HFFc6 (cell line): Measurements from ENCODE around the gene KAT8. TPM values are rescaled to one million over a fixed set of nuclear protein-coding genes. Genes with fewer than 3 reads are reported as not detected.
A peak's percentile ranks its signal among the peaks of the same experiment; 100 is the strongest.

Experiments
- DNase-seq: peaks from one replicate; pipeline ENCODE4 v3.0.0-alpha.2; 2018
- H3K27ac Mint-ChIP-seq: 2 replicates; pipeline ENCODE4 v1.8.0; 2020; ENCODE audit warnings: mild to moderate bottlenecking, mixed read lengths
- H3K27me3 Mint-ChIP-seq: 2 replicates; pipeline ENCODE4 v1.8.0; 2021; ENCODE audit warnings: mild to moderate bottlenecking, moderate library complexity, mixed read lengths; ENCODE audit not compliant: insufficient read depth
- H3K36me3 Mint-ChIP-seq: 2 replicates; pipeline ENCODE4 v1.8.0; 2021; ENCODE audit warnings: low read depth, mixed read lengths
- H3K4me1 Mint-ChIP-seq: 2 replicates; pipeline ENCODE4 v1.8.0; 2020; ENCODE audit warnings: low read depth, mixed read lengths
- H3K4me3 Mint-ChIP-seq: 2 replicates; pipeline ENCODE4 v1.8.0; 2020; ENCODE audit warnings: mild to moderate bottlenecking, moderate library complexity, mixed read lengths
- H3K9me3 Mint-ChIP-seq: 2 replicates; pipeline ENCODE4 v1.8.0; 2020; ENCODE audit warnings: mild to moderate bottlenecking, mixed read lengths
- total RNA-seq, 6 experiments: library from RNA; stranded (reverse); fragmentation: NEBNext Ultra II Directional; extraction: Animal tissue kit (Norgen Biotek cat#: 25700); gene quantifications; 2 replicates in 1 of 6; 3 replicates in 5 of 6; pipeline ENCODE4 v1.2.3, GENCODE V29; 2021
- TF ChIP-seq, protein P1 (sequence below): fragments of 200-600 bp; sonication (generic); IDR thresholded peaks from 2 replicates; pipeline ENCODE4 v1.5.0; 2021; ENCODE audit warnings: antibody characterized with exemption, mild to moderate bottlenecking

The KAT8 gene
- total RNA-seq, 6 experiments from 2014 or later, result 28.1 to 31.8 (median 29.6) TPM

DNA sequence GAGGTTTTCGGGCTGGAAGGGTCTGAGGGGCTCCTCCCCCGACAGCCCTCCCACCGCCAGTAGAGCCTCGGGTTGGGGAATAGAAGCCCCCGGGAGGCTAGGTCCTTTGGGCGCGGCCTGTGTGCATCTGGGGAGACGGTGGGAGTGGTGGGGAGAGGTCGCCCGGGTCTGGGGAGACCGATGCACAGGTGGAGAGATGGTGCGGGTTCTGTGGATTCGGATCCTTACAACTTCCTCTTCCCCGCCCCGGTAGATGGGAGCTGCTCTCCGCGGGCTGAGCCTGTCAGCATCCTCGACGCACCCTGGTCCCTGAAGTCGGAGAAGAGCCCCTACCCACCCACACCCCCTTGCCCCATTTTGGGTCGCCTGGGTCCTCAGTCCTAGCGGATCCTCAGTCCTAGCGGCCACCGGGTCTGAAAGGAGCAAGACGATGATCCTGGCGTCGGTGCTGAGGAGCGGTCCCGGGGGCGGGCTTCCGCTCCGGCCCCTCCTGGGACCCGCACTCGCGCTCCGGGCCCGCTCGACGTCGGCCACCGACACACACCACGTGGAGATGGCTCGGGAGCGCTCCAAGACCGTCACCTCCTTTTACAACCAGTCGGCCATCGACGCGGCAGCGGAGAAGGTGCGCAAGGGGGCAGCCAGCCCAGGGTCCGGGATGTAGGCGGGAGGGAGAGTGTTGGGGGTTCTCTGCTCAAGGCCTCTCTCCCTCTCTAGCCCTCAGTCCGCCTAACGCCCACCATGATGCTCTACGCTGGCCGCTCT, 8.5 kb upstream of the KAT8 start:
- Mint-ChIP-seq H3K27ac (no peak overlapping the region; the same call in 1 of the 2 replicates), H3K4me3 (peak overlapping the region; percentile 84), H3K4me1 (peaks cover 19% of the 10 kb centered on the region), H3K9me3 (no peaks in the 10 kb centered on the region), H3K27me3 (no peaks in the 10 kb centered on the region; the same call in 1 of the 2 replicates), H3K36me3 (peaks cover 14% of the 10 kb centered on the region)
- TF ChIP-seq, protein P1, sequence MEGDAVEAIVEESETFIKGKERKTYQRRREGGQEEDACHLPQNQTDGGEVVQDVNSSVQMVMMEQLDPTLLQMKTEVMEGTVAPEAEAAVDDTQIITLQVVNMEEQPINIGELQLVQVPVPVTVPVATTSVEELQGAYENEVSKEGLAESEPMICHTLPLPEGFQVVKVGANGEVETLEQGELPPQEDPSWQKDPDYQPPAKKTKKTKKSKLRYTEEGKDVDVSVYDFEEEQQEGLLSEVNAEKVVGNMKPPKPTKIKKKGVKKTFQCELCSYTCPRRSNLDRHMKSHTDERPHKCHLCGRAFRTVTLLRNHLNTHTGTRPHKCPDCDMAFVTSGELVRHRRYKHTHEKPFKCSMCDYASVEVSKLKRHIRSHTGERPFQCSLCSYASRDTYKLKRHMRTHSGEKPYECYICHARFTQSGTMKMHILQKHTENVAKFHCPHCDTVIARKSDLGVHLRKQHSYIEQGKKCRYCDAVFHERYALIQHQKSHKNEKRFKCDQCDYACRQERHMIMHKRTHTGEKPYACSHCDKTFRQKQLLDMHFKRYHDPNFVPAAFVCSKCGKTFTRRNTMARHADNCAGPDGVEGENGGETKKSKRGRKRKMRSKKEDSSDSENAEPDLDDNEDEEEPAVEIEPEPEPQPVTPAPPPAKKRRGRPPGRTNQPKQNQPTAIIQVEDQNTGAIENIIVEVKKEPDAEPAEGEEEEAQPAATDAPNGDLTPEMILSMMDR, result no peak
- DNase-seq, result no peak

DNA sequence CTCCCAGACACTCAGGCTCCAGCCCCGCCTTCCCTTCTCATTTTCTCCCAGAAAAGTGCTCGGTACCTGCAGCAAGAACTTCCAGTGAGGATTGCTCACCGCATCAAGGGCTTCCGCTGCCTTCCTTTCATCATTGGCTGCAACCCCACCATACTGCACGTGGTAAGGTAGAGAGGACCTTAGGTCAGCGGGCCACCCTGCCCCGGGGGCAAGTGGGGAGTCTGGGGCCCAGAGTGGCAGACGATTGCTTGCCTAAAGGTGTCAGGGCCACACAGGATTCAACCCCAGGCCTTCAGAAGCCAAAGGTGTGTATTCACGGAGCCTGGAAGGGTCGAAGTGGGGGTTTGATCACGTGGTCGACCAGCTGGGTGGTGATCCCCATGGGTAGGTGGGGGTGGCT, 7.8 kb upstream of the KAT8 start:
- no peak for DNase-seq
- H3K36me3 Mint-ChIP-seq, result peaks cover 15% of the 10 kb centered on the region

DNA sequence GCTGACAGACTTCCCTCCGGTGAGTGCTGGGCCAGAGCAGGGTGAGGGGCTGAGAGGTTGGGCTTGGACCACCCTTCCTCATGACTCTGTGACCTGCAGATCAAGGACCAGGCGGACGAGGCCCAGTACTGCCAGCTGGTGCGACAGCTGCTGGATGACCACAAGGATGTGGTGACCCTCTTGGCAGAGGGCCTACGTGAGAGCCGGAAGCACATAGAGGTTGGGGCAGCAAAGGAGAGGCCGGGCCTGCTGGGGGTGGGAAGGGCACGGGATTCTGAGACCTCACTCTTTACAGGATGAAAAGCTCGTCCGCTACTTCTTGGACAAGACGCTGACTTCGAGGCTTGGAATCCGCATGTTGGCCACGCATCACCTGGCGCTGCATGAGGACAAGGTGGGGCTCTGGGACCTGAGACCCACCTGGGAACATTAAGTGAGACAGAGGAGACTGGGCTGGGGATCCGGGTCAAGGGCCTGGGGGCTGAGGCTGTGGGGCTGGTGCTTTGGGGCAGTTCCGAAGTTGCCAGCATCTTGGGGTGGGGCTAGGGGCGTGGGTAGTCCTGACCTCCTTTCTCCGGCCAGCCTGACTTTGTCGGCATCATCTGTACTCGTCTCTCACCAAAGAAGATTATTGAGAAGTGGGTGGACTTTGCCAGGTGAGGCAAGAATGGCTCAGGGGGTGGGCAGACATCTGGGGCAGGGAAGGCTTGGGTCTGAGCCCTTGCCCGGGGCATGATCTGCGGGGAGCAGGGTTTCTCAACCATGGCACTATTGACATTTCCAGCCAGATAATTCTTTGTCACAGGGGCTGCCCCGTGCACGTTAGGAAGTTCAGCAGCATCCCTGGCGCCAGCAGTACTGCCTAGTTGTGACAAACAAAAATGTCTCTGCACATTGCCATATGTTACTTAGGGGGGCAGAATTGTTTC, 7.1 kb upstream of the KAT8 start:
- H3K4me3 Mint-ChIP-seq, result no peak overlapping the region; the same call in 1 of the 2 replicates
- TF ChIP-seq, protein P1, result no peak
- peaks cover 19% of the 10 kb centered on the region for H3K36me3 Mint-ChIP-seq
- DNase-seq, result no peak
- no peaks in the 10 kb centered on the region; the same call in 1 of the 2 replicates for H3K27me3 Mint-ChIP-seq
- H3K4me1 Mint-ChIP-seq, result peaks cover 19% of the 10 kb centered on the region
- no peaks in the 10 kb centered on the region for H3K9me3 Mint-ChIP-seq
- H3K27ac Mint-ChIP-seq, result no peak overlapping the region

More for the DNA sequence above, 7.8 kb upstream of the KAT8 start:
- H3K27me3 Mint-ChIP-seq, result no peaks in the 10 kb centered on the region; the same call in 1 of the 2 replicates
- TF ChIP-seq, protein P1, result no peak
- peak overlapping the region; percentile 26; the same call in 1 of the 2 replicates for H3K27ac Mint-ChIP-seq
- peaks cover 19% of the 10 kb centered on the region for H3K4me1 Mint-ChIP-seq
- H3K4me3 Mint-ChIP-seq, result peak overlapping the region; percentile 80
- no peaks in the 10 kb centered on the region for H3K9me3 Mint-ChIP-seq

DNA sequence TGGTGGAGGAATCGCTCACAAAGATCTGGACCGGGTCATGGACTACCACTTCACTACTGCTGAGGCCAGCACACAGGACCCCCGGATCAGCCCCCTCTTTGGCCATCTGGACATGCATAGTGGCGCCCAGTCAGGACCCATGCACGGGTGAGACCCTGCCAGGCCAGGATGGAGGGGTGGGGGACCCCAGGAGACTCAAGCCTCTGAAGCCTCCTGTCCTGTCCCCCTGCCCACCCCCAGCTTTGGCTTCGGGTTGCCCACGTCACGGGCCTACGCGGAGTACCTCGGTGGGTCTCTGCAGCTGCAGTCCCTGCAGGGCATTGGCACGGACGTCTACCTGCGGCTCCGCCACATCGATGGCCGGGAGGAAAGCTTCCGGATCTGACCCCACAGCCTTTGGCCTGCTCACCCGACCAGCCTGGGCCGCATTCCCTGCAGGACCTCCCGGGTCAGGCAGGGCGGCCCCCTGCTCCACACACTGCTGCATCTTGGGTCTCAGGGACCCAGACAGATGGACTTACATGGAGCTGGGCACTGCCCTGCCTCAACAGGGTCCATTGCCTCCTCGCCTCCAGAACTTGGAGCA, 5.5 kb upstream of the KAT8 start:
- H3K9me3 Mint-ChIP-seq, result no peaks in the 10 kb centered on the region
- H3K27me3 Mint-ChIP-seq, result peaks cover 2% of the 10 kb centered on the region
- DNase-seq, result no peak
- H3K27ac Mint-ChIP-seq, result no peak overlapping the region
- peaks cover 19% of the 10 kb centered on the region for H3K36me3 Mint-ChIP-seq
- H3K4me1 Mint-ChIP-seq, result peaks cover 15% of the 10 kb centered on the region
- H3K4me3 Mint-ChIP-seq, result no peak overlapping the region
- TF ChIP-seq, protein P1, result no peak

DNA sequence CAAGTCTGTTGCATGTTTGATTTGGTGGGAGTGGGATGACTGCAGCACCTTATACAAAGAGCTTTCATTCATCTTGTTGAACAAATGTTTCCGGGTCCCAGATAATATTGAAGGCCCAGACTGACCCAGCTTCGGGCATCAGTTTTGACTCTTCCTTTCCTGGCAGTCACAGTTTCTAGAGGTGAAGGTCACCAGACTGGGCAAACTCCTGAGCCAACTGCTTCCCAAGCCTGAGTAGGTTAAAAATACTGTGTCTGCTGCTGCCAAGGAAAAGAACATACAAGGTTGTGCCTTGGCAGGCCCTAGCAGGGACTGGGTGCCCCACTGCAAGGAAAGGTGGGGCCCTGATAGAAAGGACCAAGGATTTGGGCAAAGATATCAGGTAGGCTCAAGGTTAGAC, 4.8 kb upstream of the KAT8 start:
- DNase-seq, result no peak
- Mint-ChIP-seq H3K4me1 (peaks cover 10% of the 10 kb centered on the region), H3K27me3 (peaks cover 2% of the 10 kb centered on the region), H3K36me3 (peaks cover 19% of the 10 kb centered on the region), H3K4me3 (no peak overlapping the region), H3K9me3 (no peaks in the 10 kb centered on the region), H3K27ac (no peak overlapping the region)
- TF ChIP-seq, protein P1, result no peak
